ENCODE measurements around the gene MTR. TPM values are rescaled to one million over a fixed set of nuclear protein-coding genes. Genes with fewer than 3 reads are reported as not detected.

Gene MTR
- total RNA-seq, 4 donors from 2014 or later, result 42.3 to 55.3 (median 44.7) TPM

DNA sequence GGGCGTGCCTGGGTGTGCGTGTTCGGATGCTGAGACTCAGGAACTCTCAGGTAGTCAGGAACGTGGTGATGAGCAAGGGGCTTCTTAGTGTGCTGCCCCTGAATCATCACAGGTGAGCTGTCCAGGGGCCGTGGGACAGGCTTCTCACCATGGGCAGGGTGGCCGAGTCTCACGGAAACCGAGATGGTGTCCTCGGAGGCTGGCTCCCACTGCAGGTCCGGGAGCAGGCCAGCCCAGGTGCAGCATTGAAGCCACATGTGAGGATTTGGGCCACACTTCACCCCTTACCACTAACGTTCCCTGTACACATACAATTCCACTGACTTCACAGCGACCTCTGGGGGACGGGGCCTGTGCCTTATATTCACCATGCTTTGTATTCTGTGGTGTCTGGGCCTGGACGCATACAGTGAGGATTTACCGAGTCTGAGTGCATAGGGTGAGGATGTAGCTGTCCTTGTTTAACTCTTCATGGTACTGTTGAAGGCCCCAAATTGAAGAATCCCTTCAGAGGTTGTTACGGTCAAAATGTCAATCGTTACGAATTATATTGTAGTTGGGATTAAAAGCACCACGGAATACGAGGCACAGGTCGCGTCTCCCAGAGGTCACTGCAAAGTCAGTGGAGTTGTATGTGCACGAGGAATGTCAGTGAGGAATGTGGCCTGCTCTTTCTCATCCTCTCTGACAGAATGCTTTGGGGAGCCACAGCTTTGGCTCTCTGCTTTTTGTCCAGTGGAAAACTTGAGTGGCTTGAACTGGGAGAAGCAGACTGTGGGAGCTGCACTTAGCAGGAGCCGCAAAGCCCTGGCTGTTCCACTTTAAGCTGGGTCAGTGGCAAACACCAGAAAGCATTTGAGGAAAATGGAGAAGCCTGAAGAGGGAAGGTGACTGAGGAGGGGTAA is 95.3 kb downstream of the MTR start:
- no peak for DNase-seq (ENCODE audit: low spot score in 2 of 2)
- Histone ChIP-seq H3K27me3 (no peaks in the 10 kb centered on the region), H3K4me1 (no peaks in the 10 kb centered on the region), H3K4me3 (no peak overlapping the region), H3K27ac (no peak overlapping the region), H3K9me3 (no peaks in the 10 kb centered on the region), H3K36me3 (peaks cover 2 to 95% (median 27%) of the 10 kb centered on the region in 3 donors)
- TF ChIP-seq, protein P1, sequence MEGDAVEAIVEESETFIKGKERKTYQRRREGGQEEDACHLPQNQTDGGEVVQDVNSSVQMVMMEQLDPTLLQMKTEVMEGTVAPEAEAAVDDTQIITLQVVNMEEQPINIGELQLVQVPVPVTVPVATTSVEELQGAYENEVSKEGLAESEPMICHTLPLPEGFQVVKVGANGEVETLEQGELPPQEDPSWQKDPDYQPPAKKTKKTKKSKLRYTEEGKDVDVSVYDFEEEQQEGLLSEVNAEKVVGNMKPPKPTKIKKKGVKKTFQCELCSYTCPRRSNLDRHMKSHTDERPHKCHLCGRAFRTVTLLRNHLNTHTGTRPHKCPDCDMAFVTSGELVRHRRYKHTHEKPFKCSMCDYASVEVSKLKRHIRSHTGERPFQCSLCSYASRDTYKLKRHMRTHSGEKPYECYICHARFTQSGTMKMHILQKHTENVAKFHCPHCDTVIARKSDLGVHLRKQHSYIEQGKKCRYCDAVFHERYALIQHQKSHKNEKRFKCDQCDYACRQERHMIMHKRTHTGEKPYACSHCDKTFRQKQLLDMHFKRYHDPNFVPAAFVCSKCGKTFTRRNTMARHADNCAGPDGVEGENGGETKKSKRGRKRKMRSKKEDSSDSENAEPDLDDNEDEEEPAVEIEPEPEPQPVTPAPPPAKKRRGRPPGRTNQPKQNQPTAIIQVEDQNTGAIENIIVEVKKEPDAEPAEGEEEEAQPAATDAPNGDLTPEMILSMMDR (IDR thresholded peaks at IDR 0.05), result no peak
- no peak for TF ChIP-seq EP300 (IDR thresholded peaks at IDR 0.05)
- TF ChIP-seq POLR2A (IDR thresholded peaks at IDR 0.05), result no peak
- WGBS, 2 donors, result 70 to 75% methylated on average over 21 to 24 of the region's 24 CpGs

DNA sequence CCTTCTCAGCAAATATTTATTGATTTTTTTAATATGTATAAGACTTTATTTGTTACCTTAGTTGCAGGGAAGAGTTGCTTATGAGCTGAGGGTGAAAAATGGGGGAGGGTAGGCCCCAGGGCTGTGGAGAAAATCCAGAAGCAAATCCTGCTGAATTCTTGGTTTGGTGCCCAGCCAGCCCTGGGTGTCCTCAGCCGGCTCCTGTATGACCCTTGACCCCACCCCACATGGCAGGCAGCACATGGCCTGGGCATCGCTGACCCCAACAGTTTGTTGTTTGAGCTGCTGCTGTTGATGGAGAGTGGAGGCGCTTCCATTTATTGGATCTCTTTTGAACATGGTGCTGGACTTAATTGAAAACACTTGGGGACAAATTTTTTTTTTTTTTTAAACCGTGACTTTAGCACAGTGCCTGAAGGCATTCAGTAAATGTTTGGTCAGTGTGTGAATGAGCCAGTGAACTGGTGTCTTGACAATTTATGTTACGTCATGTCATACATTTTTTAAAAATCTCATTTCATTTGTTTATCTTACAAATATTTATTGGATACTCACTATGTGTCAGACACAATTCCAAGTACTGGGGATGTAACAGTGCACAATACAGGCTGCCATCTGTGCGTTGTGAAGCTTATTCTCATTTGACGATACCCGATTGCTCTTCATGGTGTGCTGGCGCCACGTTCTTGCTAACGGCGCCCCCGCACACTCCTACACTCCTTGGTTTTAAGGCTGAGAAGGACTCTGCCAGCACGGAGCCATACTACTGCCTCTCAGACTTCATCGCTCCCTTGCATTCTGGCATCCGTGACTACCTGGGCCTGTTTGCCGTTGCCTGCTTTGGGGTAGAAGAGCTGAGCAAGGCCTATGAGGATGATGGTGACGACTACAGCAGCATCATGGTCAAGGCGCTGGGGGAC is 98.8 kb downstream of the MTR start:
- no peak for DNase-seq (ENCODE audit: low spot score in 2 of 2)
- H3K4me1 ChIP-seq, result no peaks in the 10 kb centered on the region
- peaks cover 2 to 100% (median 23%) of the 10 kb centered on the region in 3 donors for H3K36me3 ChIP-seq
- H3K27me3 ChIP-seq, result no peaks in the 10 kb centered on the region
- H3K27ac ChIP-seq, result no peak overlapping the region
- H3K4me3 ChIP-seq, result no peak overlapping the region
- TF ChIP-seq POLR2A (IDR thresholded peaks at IDR 0.05) (no peak), EP300 (IDR thresholded peaks at IDR 0.05) (no peak)
- TF ChIP-seq, protein P1 (IDR thresholded peaks at IDR 0.05), result no peak
- 83 to 85% methylated on average over 19 of the region's 19 CpGs for WGBS, 2 donors
- H3K9me3 ChIP-seq, result no peaks in the 10 kb centered on the region

DNA sequence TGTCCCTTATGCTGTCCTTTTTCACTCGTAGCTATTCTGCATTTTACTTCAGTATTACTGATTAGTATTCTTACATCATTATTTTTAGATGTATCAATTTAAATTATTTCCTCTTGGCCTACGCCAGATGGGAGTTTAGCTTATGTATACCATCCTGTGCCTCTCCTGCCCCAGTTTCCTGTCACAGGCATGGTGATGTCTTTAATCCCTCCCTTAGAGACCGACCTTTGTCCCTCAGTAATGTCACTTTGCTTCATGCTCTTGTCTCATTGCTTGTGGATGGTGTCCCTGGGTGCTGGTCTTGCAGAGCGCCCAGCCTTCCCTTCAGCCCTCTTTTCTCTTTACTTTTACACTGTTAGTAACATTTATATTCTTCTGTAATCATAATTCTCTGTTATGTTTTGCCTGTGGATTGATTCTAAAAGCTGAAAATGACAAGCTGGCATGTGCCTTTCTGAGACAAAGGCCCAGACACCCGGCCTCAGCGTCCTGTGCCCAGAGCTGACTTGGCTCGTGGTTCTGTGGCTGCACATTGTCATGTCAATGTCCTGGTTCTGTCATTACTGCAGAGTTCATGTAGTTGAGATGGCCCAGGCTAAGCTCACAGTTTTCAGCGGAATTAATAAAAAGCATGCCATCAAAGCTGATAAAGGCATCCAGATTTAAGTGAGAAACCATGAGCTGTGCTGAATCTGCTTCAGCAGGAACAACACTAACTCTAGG is 100.7 kb downstream of the MTR start:
- Histone ChIP-seq H3K4me1 (no peaks in the 10 kb centered on the region), H3K27me3 (no peaks in the 10 kb centered on the region)
- WGBS, 2 donors, result 88 to 92% methylated on average over 8 of the region's 8 CpGs

DNA sequence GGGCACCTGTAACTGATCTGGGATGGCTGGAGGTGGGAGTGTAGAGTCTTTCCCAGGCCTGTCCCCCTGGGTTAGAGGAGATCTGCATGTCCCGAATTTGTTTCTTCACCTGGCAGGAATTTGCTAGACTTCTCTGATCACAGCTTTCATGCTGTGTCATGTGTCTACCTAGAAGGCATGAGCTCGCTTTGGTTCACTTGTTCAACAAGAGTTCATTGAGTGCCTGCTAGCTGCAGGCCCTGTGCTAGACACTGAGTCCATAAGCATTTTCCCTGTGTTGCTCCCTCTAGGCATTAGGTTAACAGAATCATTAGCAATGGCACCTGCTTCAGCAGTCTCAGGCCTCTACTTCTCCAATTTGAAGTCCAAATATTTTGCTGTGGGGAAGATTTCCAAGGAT is 101.6 kb downstream of the MTR start:
- Histone ChIP-seq H3K4me1 (no peaks in the 10 kb centered on the region), H3K36me3 (peaks cover 2 to 100% (median 10%) of the 10 kb centered on the region in 3 donors), H3K27ac (no peak overlapping the region), H3K4me3 (no peak overlapping the region), H3K27me3 (no peaks in the 10 kb centered on the region), H3K9me3 (peaks cover 0 to 9% (median 0%) of the 10 kb centered on the region in 4 donors)
- TF ChIP-seq POLR2A (IDR thresholded peaks at IDR 0.05) (no peak), EP300 (IDR thresholded peaks at IDR 0.05) (no peak)
- TF ChIP-seq, protein P1 (IDR thresholded peaks at IDR 0.05), result no peak
- 80 to 100% methylated on average over 2 of the region's 2 CpGs for WGBS, 2 donors
- DNase-seq (ENCODE audit: low spot score in 2 of 2), result no peak

More for the DNA sequence above, 100.7 kb downstream of the MTR start:
- no peak for DNase-seq (ENCODE audit: low spot score in 2 of 2)
- peaks cover 0 to under 1% (median 0%) of the 10 kb centered on the region in 4 donors for H3K9me3 ChIP-seq
- no peak overlapping the region for H3K4me3 ChIP-seq
- no peak overlapping the region for H3K27ac ChIP-seq
- peaks cover 2 to 100% (median 19%) of the 10 kb centered on the region in 3 donors for H3K36me3 ChIP-seq
- TF ChIP-seq POLR2A (IDR thresholded peaks at IDR 0.05) (no peak), EP300 (IDR thresholded peaks at IDR 0.05) (no peak)
- TF ChIP-seq, protein P1 (IDR thresholded peaks at IDR 0.05), result no peak

All from tibial nerve (tissue), 4 donors.